AG04450 (cell line): ENCODE data around the gene SFMBT2. TPM values are rescaled to one million over a fixed set of nuclear protein-coding genes. Genes with fewer than 3 reads are reported as not detected.

ENCODE experiments used
- CTCF ChIA-PET: fragments of 300-600, 350-600 bp; formaldehyde crosslinking; extraction: SDS; loops from one replicate; lab custom pipeline; 2022; ENCODE audit warnings: antibody characterized with exemption, inconsistent platforms; lab: Charles Lee
- POLR2A ChIA-PET: fragments of 350-600 bp; formaldehyde crosslinking; extraction: SDS; loops from one replicate; lab custom pipeline; 2021; ENCODE audit warnings: antibody characterized with exemption, inconsistent platforms; lab: Yijun Ruan, JAX
- DNase-seq: peaks from one replicate; pipeline ENCODE4 v3.0.0-alpha.2; 2011; ENCODE audit warnings: low read depth, low spot score
- H3K27ac ChIP-seq: one replicate; pipeline ENCODE4 v1.5.1; 2012; ENCODE audit warnings: low read depth, low read length, control low read depth
- H3K27me3 ChIP-seq: one replicate; pipeline ENCODE4 v1.6.0; 2012; ENCODE audit warnings: low read length; ENCODE audit not compliant: control insufficient read depth, insufficient read depth
- H3K4me3 ChIP-seq: 2 replicates; pipeline ENCODE4 v1.5.1; 2011; ENCODE audit warnings: mild to moderate bottlenecking, low read depth, low read length, control low read depth
- H3K9me3 ChIP-seq: 2 replicates; pipeline ENCODE4 v1.5.1; 2012; ENCODE audit warnings: low read length; ENCODE audit not compliant: control insufficient read depth, insufficient read depth
- polyA plus RNA-seq: library from polyadenylated mRNA; depleted of rRNA; stranded (reverse); fragments of >200 nt; gene quantifications from 2 replicates; pipeline ENCODE4 v1.2.3, GENCODE V29; 2011
- TF ChIP-seq, protein P1 (sequence below): IDR thresholded peaks from 2 replicates; pipeline ENCODE4 v1.5.1; 2011; ENCODE audit warnings: low read depth, low read length, control low read depth, inconsistent platforms

SFMBT2 gene
- polyA plus RNA-seq, 1 experiment: 1.4 TPM

GRCh38 chr10:7425691-7426090, 14.9 kb upstream of the SFMBT2 start:
- no peak overlapping the region for H3K27ac ChIP-seq
- ChIA-PET CTCF (no interaction called here), POLR2A (no interaction called here)
- no peak overlapping the region for H3K4me3 ChIP-seq
- DNase-seq: no peak
- H3K27me3 ChIP-seq: no peaks in the 10 kb centered on the region
- TF ChIP-seq, protein P1, sequence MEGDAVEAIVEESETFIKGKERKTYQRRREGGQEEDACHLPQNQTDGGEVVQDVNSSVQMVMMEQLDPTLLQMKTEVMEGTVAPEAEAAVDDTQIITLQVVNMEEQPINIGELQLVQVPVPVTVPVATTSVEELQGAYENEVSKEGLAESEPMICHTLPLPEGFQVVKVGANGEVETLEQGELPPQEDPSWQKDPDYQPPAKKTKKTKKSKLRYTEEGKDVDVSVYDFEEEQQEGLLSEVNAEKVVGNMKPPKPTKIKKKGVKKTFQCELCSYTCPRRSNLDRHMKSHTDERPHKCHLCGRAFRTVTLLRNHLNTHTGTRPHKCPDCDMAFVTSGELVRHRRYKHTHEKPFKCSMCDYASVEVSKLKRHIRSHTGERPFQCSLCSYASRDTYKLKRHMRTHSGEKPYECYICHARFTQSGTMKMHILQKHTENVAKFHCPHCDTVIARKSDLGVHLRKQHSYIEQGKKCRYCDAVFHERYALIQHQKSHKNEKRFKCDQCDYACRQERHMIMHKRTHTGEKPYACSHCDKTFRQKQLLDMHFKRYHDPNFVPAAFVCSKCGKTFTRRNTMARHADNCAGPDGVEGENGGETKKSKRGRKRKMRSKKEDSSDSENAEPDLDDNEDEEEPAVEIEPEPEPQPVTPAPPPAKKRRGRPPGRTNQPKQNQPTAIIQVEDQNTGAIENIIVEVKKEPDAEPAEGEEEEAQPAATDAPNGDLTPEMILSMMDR: no peak
- H3K9me3 ChIP-seq: no peaks in the 10 kb centered on the region

GRCh38 chr10:7424919-7425318, 14.1 kb upstream of the SFMBT2 start:
- no peak overlapping the region for H3K4me3 ChIP-seq
- no peak overlapping the region for H3K27ac ChIP-seq
- H3K27me3 ChIP-seq: no peaks in the 10 kb centered on the region
- ChIA-PET CTCF (no interaction called here), POLR2A (no interaction called here)
- H3K9me3 ChIP-seq: no peaks in the 10 kb centered on the region
- TF ChIP-seq, protein P1: no peak
- no peak for DNase-seq

- POLR2A ChIA-PET: no interaction called here
- no peaks in the 10 kb centered on the region for H3K27me3 ChIP-seq
- DNase-seq: no peak
- TF ChIP-seq, protein P1: no peak
- no peak overlapping the region for H3K4me3 ChIP-seq
- no peak overlapping the region for H3K27ac ChIP-seq
- CTCF ChIA-PET: no interaction called here
- no peaks in the 10 kb centered on the region for H3K9me3 ChIP-seq
Observed at GRCh38 chr10:7424315-7424714, 13.5 kb upstream of the SFMBT2 start.

DNA sequence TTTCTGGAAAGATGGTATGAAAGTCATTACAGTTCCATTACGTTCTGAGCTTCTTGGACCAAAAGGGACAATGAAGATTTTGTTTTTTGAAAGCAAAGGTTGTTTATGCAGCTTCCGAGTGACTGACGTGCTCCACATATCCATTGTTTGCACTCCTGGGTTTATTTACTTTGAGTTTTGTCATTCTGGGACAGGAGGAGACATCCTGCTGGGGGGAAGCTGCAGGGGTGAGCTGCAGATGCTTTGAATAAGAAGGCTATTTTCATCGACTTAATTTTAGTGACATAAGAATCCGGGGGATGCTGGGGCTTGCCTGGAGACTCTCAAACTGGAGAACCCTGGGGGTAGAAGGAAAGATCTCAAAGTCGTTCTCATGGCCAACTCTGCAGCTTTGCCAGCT, 12.7 kb upstream of the SFMBT2 start:
- ChIA-PET POLR2A (no interaction called here), CTCF (no interaction called here)
- DNase-seq: no peak
- H3K4me3 ChIP-seq: no peak overlapping the region
- no peaks in the 10 kb centered on the region for H3K9me3 ChIP-seq
- no peak overlapping the region for H3K27ac ChIP-seq
- no peaks in the 10 kb centered on the region for H3K27me3 ChIP-seq
- TF ChIP-seq, protein P1: no peak

GRCh38 chr10:7421526-7421925, 10.7 kb upstream of the SFMBT2 start:
- TF ChIP-seq, protein P1: no peak
- DNase-seq: no peak
- CTCF ChIA-PET: interaction anchor here (0.8 kb wide), 1 partner anchor 754 kb away, joined by 3 read pairs; no protein-coding TSS in a partner anchor
- H3K27ac ChIP-seq: no peak overlapping the region
- H3K9me3 ChIP-seq: no peaks in the 10 kb centered on the region
- no peak overlapping the region for H3K4me3 ChIP-seq
- POLR2A ChIA-PET: no interaction called here
- no peaks in the 10 kb centered on the region for H3K27me3 ChIP-seq
